ENCODE data around the gene MTFR2.

The MTFR2 gene

DNA sequence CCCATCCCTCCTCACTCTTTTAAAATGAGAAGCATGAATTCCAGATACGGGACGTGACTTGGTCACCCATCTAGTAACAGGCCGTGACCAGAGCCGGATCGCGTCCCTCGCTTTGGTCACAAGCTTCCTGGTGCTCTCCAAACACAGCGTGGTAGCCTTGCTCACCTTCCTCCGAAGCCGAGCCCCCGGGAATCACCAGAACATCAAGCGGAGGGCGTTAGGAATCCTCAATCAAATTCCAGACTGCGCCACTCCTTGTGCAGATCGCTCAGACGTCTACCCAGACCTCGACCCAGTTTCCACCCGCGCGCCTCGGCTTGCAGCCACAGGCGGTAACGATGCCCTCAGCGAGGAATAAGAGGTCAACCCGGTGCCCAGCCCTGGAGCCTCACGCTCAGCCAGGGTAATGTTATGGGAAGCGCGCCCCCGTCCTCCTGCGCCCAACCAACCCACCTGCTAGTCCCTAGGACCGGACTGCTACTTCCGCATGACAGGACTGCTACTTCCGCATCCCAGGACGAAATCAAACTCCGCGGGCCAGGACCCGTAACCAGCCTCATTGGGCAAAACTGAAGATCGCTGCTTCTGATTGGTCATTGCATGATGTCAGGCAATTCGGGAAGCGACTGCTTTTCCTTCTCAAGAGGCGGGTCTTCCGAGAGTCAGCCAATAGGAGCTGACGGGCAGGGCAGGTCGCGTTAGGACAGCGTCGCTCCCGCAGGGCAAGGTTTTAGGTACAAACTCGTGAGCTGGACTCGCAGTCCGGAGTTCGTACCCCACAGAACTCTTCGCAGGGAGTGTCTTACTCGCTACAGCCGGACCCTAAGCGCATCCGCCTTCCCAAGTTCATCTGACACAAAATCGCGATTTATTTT lies at the start of gene MTFR2:
Gene MTFR2, minus strand, starts transcription at position 501 of the 875 bp plus-strand sequence. CDS start 1,212 bp downstream, outside the sequence.
- Histone ChIP-seq H3K4me1 (ENCODE audit: control insufficient read depth, insufficient read depth, low read length, unreplicated experiment) (peaks cover 10% of the 10 kb centered on the region), H3K27ac (ENCODE audit: low read depth, low read length) (peak within 1 kb of the TSS; percentile 13; the same call in 1 of the 2 replicates), H3K27me3 (ENCODE audit: insufficient read depth, low read length) (no peaks in the 10 kb centered on the region), H3K79me2 (ENCODE audit: control insufficient read depth, insufficient read depth, low read length, unreplicated experiment) (peaks cover 21% of the 10 kb centered on the region), H3K4me3 (ENCODE audit: low read depth, low read length) (peak within 1 kb of the TSS; percentile 90), H2AFZ (ENCODE audit: low read length, unreplicated experiment) (peak within 1 kb of the TSS; percentile 71), H3K36me3 (ENCODE audit: insufficient read depth, low read length) (no peaks in the 10 kb centered on the region; the same call in 1 of the 2 replicates)

DNA sequence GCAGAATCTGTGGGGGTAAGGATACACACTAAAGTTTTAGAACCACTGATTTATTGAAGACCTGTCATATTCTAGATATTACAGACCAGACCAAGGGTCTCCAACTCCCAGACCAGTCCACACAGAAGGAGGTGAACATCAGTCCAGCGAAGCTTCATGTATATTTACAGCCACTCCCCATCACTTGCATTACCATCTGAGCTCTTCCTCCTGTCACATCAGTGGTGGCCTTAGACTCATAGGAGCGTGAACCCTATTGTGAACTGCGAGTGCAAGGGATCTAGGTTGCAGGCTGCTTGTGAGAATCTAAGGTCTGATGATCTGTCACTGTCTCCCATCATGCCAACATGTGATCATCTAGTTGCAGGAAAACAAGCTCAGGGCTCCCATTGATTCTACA lies 44.5 kb upstream of the MTFR2 start:
- Histone ChIP-seq H2AFZ (ENCODE audit: low read length, unreplicated experiment) (no peak overlapping the region), H3K4me3 (ENCODE audit: low read depth, low read length) (no peak overlapping the region), H3K4me1 (ENCODE audit: control insufficient read depth, insufficient read depth, low read length, unreplicated experiment) (peaks cover 9% of the 10 kb centered on the region), H3K36me3 (ENCODE audit: insufficient read depth, low read length) (no peaks in the 10 kb centered on the region), H3K27me3 (ENCODE audit: insufficient read depth, low read length) (no peaks in the 10 kb centered on the region), H3K79me2 (ENCODE audit: control insufficient read depth, insufficient read depth, low read length, unreplicated experiment) (no peaks in the 10 kb centered on the region), H3K27ac (ENCODE audit: low read depth, low read length) (no peak overlapping the region)

DNA sequence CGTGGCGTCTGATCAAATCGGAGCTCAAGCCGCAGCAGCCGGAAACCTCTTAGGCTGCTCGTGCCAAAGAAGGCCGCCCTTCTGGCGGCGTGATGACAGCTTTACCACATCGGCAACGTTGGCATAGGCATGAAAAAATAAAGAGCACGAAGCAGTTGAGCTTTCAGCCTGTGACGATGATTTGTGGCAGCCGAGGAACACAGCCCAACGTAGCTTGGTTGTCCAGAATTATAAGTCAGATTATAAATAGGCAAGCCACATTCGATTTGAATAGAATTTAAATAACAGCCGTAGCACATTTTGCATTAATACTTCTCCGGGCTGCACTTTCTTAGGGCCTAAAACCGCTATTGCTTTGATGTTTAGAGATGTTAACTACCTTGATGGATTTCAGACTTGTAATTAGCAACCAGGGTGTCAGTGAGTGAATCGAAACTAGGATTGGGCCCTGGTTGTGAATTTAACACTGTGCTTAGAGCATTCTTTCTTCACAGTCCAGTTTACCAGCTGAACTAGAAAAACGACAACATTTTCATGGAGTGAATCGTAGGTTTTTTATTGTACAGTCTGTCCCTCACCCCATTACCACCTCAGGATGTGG lies 40.4 kb upstream of the MTFR2 start:
- Histone ChIP-seq H3K36me3 (ENCODE audit: insufficient read depth, low read length) (no peaks in the 10 kb centered on the region), H3K27ac (ENCODE audit: low read depth, low read length) (peak overlapping the region; percentile 95), H3K79me2 (ENCODE audit: control insufficient read depth, insufficient read depth, low read length, unreplicated experiment) (peaks cover 40% of the 10 kb centered on the region), H3K4me1 (ENCODE audit: control insufficient read depth, insufficient read depth, low read length, unreplicated experiment) (peaks cover 27% of the 10 kb centered on the region), H3K4me3 (ENCODE audit: low read depth, low read length) (peak overlapping the region; percentile 86), H2AFZ (ENCODE audit: low read length, unreplicated experiment) (peak overlapping the region; percentile 82), H3K27me3 (ENCODE audit: insufficient read depth, low read length) (no peaks in the 10 kb centered on the region)

DNA sequence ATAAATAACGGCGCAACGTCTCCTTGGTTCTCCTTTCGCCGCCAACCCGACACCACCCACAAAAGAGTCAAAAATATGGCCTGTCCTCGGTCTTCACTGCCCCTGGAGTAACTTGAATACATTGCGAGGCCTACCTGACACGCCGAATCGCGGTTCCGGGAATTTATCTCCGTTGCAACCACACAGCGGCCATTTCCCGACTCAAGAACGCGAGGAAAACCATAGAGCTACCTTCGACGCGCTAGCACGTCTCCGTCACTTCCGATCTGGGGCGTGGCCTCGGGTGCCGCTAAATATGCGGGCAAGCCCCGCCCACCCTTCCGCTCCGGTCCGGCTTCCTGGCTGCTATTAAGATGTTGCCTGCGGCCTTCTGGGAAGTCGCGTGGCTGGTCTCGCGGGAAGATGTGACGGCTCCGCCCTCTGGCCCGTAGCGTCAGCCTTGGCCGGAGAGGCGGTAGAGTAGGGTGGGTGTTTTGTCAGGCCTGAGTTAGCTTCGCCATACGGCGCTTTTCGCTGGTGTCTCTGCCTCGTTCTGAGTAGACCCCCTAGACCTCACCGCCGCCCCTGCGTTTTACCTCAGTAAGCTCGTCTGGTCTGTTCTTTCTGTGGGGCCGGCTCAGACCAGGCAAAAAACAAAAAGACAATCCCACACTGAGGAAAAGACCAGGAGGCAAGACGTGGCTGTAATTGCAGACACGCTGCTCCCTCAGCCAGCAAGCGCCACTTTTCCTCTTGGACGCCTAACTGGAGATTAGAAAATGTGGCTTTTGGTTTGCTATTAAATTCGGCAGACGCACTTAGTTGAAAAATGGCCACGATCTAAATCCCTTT lies 39.7 kb upstream of the MTFR2 start, which contains the start of gene BCLAF1:
Gene BCLAF1, minus strand, starts transcription at position 268 of the 831 bp plus-strand sequence. CDS start 9,980 bp downstream, outside the sequence.
- no peaks in the 10 kb centered on the region for H3K27me3 ChIP-seq (ENCODE audit: insufficient read depth, low read length)
- H2AFZ ChIP-seq (ENCODE audit: low read length, unreplicated experiment): peak within 1 kb of the TSS; percentile 82
- H3K27ac ChIP-seq (ENCODE audit: low read depth, low read length): peak within 1 kb of the TSS; percentile 95

DNA sequence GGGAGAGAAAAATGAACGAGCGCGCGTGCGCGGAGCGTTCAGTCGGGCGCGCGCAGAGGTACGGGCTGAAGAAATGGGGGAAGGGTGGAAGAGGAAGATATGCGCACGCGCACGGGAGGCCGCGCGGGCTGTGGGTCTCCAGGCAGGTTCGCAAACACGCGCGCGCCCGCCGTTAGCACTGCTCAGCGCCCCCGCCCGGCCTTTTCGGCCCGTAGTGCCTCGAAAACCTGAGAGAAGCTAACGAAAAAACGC lies 39.1 kb upstream of the MTFR2 start:
- H3K4me1 ChIP-seq (ENCODE audit: control insufficient read depth, insufficient read depth, low read length, unreplicated experiment): peaks cover 40% of the 10 kb centered on the region
- H3K27me3 ChIP-seq (ENCODE audit: insufficient read depth, low read length): no peaks in the 10 kb centered on the region
- H3K79me2 ChIP-seq (ENCODE audit: control insufficient read depth, insufficient read depth, low read length, unreplicated experiment): peaks cover 52% of the 10 kb centered on the region
- peak overlapping the region; percentile 95 for H3K27ac ChIP-seq (ENCODE audit: low read depth, low read length)
- no peaks in the 10 kb centered on the region for H3K36me3 ChIP-seq (ENCODE audit: insufficient read depth, low read length)
- H2AFZ ChIP-seq (ENCODE audit: low read length, unreplicated experiment): no peak overlapping the region
- H3K4me3 ChIP-seq (ENCODE audit: low read depth, low read length): peak overlapping the region; percentile 86

More for the DNA sequence above, 39.7 kb upstream of the MTFR2 start, which contains the start of gene BCLAF1:
- Histone ChIP-seq H3K79me2 (ENCODE audit: control insufficient read depth, insufficient read depth, low read length, unreplicated experiment) (peaks cover 47% of the 10 kb centered on the region), H3K4me1 (ENCODE audit: control insufficient read depth, insufficient read depth, low read length, unreplicated experiment) (peaks cover 34% of the 10 kb centered on the region), H3K4me3 (ENCODE audit: low read depth, low read length) (peak within 1 kb of the TSS; percentile 86), H3K36me3 (ENCODE audit: insufficient read depth, low read length) (no peaks in the 10 kb centered on the region)

DNA sequence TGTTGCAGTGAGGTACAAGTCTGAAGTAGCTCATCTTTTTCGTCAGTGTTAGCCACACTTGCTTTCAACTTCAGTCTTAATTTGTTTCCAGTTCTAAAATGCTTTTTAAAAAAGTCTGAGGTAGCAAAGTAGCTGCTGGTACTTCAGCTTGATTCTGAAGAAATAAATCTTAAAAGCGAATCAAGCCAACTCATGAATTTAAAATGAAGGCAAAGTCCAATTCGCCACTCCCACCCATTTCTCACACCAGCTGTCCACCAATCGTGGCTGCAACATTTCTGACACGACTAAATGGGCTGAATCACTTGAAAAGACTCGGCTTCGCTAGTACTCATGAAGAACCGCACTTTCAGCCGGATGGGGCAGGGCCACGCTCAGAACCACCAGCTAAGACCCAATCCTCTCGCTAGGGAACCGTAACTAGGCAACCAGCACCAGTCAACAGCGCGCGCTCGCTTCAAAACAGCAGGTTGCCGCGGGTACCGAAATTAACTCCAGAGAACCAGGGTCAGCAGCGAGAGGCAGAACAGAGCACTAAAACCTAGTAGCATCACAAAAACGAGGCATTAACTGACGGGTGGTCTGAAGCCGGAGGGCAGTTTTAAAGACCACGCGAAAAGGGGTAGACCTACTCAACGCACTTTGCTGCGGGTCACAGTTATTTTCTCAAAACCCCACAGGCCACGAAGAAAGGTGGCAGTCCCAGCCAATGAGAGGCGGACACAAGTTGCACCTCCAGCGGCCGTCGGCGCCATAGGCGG lies 38.6 kb upstream of the MTFR2 start:
- peak overlapping the region; percentile 95 for H3K27ac ChIP-seq (ENCODE audit: low read depth, low read length)
- H3K4me1 ChIP-seq (ENCODE audit: control insufficient read depth, insufficient read depth, low read length, unreplicated experiment): peaks cover 42% of the 10 kb centered on the region
- H3K36me3 ChIP-seq (ENCODE audit: insufficient read depth, low read length): no peaks in the 10 kb centered on the region
- peak overlapping the region; percentile 86 for H3K4me3 ChIP-seq (ENCODE audit: low read depth, low read length)
- no peaks in the 10 kb centered on the region for H3K27me3 ChIP-seq (ENCODE audit: insufficient read depth, low read length)
- no peak overlapping the region for H2AFZ ChIP-seq (ENCODE audit: low read length, unreplicated experiment)
- H3K79me2 ChIP-seq (ENCODE audit: control insufficient read depth, insufficient read depth, low read length, unreplicated experiment): peaks cover 57% of the 10 kb centered on the region

DNA sequence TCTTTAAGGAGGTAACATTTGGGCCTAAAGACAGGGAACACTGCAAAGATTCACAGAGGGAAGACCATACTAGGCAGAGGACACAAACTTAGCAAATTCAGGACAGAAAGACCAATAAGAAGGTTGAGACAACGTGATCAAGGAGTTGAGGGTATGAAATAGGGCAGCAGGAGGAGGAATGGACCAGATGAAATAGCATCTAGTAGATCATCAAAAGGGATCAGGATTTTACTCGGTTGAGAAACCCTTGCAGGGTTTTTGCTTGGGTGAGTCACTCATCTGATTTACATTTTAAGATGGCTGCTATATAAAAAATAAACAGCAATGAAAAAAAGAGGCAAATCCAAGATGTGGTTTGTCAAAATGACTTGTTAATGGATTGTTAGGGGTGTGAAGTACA lies 34.8 kb upstream of the MTFR2 start:
- no peaks in the 10 kb centered on the region for H3K27me3 ChIP-seq (ENCODE audit: insufficient read depth, low read length)
- H3K36me3 ChIP-seq (ENCODE audit: insufficient read depth, low read length): peaks cover 15% of the 10 kb centered on the region
- peaks cover 96% of the 10 kb centered on the region for H3K79me2 ChIP-seq (ENCODE audit: control insufficient read depth, insufficient read depth, low read length, unreplicated experiment)
- H2AFZ ChIP-seq (ENCODE audit: low read length, unreplicated experiment): no peak overlapping the region
- peaks cover 70% of the 10 kb centered on the region for H3K4me1 ChIP-seq (ENCODE audit: control insufficient read depth, insufficient read depth, low read length, unreplicated experiment)
- peak overlapping the region; percentile 16; the same call in 1 of the 2 replicates for H3K27ac ChIP-seq (ENCODE audit: low read depth, low read length)
- peak overlapping the region; percentile 52 for H3K4me3 ChIP-seq (ENCODE audit: low read depth, low read length)

DNA sequence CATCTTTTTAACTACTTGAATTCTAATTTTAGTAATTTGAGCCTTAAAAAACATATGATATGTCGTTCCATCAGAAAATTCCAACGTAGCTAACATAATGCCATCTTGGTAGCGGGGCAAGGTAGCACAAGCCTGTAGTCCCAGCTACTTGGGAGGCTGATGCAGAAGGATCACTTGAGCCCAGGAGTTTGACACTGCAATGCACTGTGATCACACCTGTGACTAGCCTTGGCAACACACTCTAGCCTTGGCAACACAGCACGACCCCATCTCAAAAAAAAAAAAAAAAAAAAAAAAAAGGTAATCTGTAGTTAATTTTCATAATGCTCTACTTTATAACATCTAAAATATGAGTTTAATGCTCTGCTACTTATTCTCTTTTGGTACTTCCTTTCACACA lies 32.8 kb upstream of the MTFR2 start:
- Histone ChIP-seq H3K4me3 (ENCODE audit: low read depth, low read length) (0 out of 2 replicates have a peak overlapping the region, but pooled peaks have one; percentile 15), H3K4me1 (ENCODE audit: control insufficient read depth, insufficient read depth, low read length, unreplicated experiment) (peaks cover 68% of the 10 kb centered on the region), H3K36me3 (ENCODE audit: insufficient read depth, low read length) (peaks cover 23% of the 10 kb centered on the region), H3K79me2 (ENCODE audit: control insufficient read depth, insufficient read depth, low read length, unreplicated experiment) (peaks cover 93% of the 10 kb centered on the region), H3K27me3 (ENCODE audit: insufficient read depth, low read length) (no peaks in the 10 kb centered on the region), H3K27ac (ENCODE audit: low read depth, low read length) (no peak overlapping the region), H2AFZ (ENCODE audit: low read length, unreplicated experiment) (no peak overlapping the region)

DNA sequence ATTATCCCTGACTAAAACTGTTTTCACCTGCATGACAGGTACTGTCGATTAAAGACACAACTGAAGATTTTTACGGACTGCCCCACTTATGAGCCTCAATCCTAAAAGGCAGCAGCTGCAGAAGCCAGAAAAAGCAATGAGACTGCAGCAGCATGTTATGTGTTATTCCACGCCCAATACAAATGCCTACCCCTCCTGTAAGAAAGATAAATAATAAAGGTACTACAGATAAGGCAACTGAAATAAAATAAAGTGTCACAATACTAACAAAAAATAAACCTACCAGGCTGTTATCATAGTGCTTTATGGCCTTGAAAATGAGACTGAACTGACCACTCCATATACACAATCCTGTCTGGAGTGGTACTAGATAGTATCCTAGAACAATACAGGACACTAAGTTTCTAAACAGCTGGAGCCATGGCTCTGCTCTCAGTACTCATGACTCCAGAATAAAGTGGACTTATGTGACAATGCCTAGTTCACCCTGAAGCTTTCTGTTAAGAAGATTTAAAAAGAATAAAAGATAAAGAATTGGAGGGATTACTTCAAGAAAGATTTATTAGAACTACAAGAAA lies 30.0 kb upstream of the MTFR2 start:
- Histone ChIP-seq H2AFZ (ENCODE audit: low read length, unreplicated experiment) (no peak overlapping the region), H3K4me3 (ENCODE audit: low read depth, low read length) (no peak overlapping the region), H3K79me2 (ENCODE audit: control insufficient read depth, insufficient read depth, low read length, unreplicated experiment) (peaks cover 82% of the 10 kb centered on the region), H3K27me3 (ENCODE audit: insufficient read depth, low read length) (no peaks in the 10 kb centered on the region), H3K27ac (ENCODE audit: low read depth, low read length) (no peak overlapping the region), H3K36me3 (ENCODE audit: insufficient read depth, low read length) (peaks cover 37% of the 10 kb centered on the region), H3K4me1 (ENCODE audit: control insufficient read depth, insufficient read depth, low read length, unreplicated experiment) (peaks cover 53% of the 10 kb centered on the region)

All from ACC112 (cell line).